A549 (cell line): ENCODE data around the gene CDK5RAP2. TPM values are rescaled to one million over a fixed set of nuclear protein-coding genes. Genes with fewer than 3 reads are reported as not detected.
A peak's percentile ranks its signal among the peaks of the same experiment; 100 is the strongest.

Source experiments
- ATAC-seq, 2 experiments: fragments of 200-7000 bp in 1 of 2; fragments of >200 bp in 1 of 2; cut with Nextera tagmentation in 1 of 2; cut with Tn5 transposase in 1 of 2; 3 replicates each; pipeline versions ENCODE4 v1.8.0 to v1.9.1; 2018 to 2020; ENCODE audit warnings: mild to moderate bottlenecking in 1 of 2, moderate library complexity in 1 of 2
- CTCF ChIA-PET: fragments of 300-600 bp; sonication (Branson Sonifier 250); formaldehyde crosslinking; extraction: SDS; loops from one replicate; lab custom pipeline; 2021; ENCODE audit warnings: antibody characterized with exemption, inconsistent platforms; lab: Yijun Ruan, JAX
- POLR2A ChIA-PET: fragments of 350-600 bp; formaldehyde crosslinking; extraction: SDS; loops from one replicate; lab custom pipeline; 2021; ENCODE audit warnings: antibody characterized with exemption, inconsistent platforms; lab: Yijun Ruan, JAX
- DNase-seq, 2 experiments: peaks; one replicate each; pipeline versions ENCODE4 v3.0.0 to v3.0.0-alpha.2; 2011 to 2016; ENCODE audit warnings: low read depth in 1 of 2, low spot score in 1 of 2
- FAIRE-seq: peaks from 2 replicates; lab custom pipeline; 2011; peaks lifted over from hg19 to GRCh38; lab: Jason Lieb, UNC
- H3K27ac ChIP-seq, 2 experiments: fragments of >200 bp; sonication (Bioruptor Twin); formaldehyde crosslinking; 3 replicates each; pipeline ENCODE4 v1.5.1; 2016 to 2017
- H3K4me1 ChIP-seq: fragments of >200 bp; sonication (Bioruptor Twin); formaldehyde crosslinking; 3 replicates; pipeline ENCODE4 v1.6.1; 2016
- H3K4me2 ChIP-seq: fragments of >200 bp; sonication (Bioruptor Twin); formaldehyde crosslinking; 3 replicates; pipeline ENCODE4 v1.6.1; 2016
- H3K4me3 ChIP-seq: fragments of >200 bp; sonication (Bioruptor Twin); formaldehyde crosslinking; 3 replicates; pipeline ENCODE4 v1.5.1; 2016
- H3K9me3 ChIP-seq: fragments of >200 bp; sonication (Bioruptor Twin); formaldehyde crosslinking; 3 replicates; pipeline ENCODE4 v1.6.1; 2016
- ATOH8 ChIP-seq: fragments of 250-450 bp; sonication (Bioruptor Pico); IDR thresholded peaks from 2 replicates; pipeline ENCODE4 v1.5.0; 2020; ENCODE audit warnings: low read depth, mild to moderate bottlenecking, moderate library complexity
- BHLHE40 ChIP-seq: IDR thresholded peaks from 2 replicates; pipeline ENCODE4 v1.6.1; 2012; ENCODE audit warnings: low read depth, low read length, inconsistent platforms
- CBX2 ChIP-seq: fragments of 200-600 bp; sonication (generic); IDR thresholded peaks from 2 replicates; pipeline ENCODE4 v1.6.1; 2016; ENCODE audit warnings: low read depth, mild to moderate bottlenecking, borderline replicate concordance
- CBX8 ChIP-seq: fragments of 200-600 bp; sonication (generic); IDR thresholded peaks from 2 replicates; pipeline ENCODE4 v1.6.1; 2016
- CEBPB ChIP-seq, 2 experiments: fragments of >200 bp in 1 of 2; sonication (Bioruptor Twin) in 1 of 2; formaldehyde crosslinking in 1 of 2; IDR thresholded peaks; 2 replicates each; pipeline ENCODE4 v1.6.1; 2012 to 2016
- CHD4 ChIP-seq: fragments of 200-600 bp; sonication (generic); IDR thresholded peaks from 2 replicates; pipeline ENCODE4 v1.6.1; 2016; ENCODE audit warnings: antibody characterized with exemption, mild to moderate bottlenecking, borderline replicate concordance
- EHF ChIP-seq: fragments of 250-450 bp; sonication (Bioruptor Pico); IDR thresholded peaks from 2 replicates; pipeline ENCODE4 v1.5.0; 2020; ENCODE audit warnings: mild to moderate bottlenecking
- EHMT2 ChIP-seq: fragments of 200-600 bp; sonication (generic); IDR thresholded peaks from 2 replicates; pipeline ENCODE4 v1.6.1; 2016; ENCODE audit warnings: antibody characterized with exemption, low read depth, mild to moderate bottlenecking, moderate library complexity
- EP300 ChIP-seq, 2 experiments: fragments of >200 bp; sonication (Bioruptor Twin); formaldehyde crosslinking; IDR thresholded peaks; 2 replicates in 1 of 2; 3 replicates in 1 of 2; pipeline ENCODE4 v1.6.1; 2016 to 2017
- FOSB ChIP-seq: fragments of 250-450 bp; sonication (Bioruptor Pico); IDR thresholded peaks from 2 replicates; pipeline ENCODE4 v1.5.0; 2020; ENCODE audit warnings: mild to moderate bottlenecking, moderate library complexity
- FOSL2 ChIP-seq, 2 experiments: fragments of 450-650 bp in 1 of 2; fragments of >200 bp in 1 of 2; sonication (Bioruptor Twin) in 1 of 2; formaldehyde crosslinking; IDR thresholded peaks; 2 replicates each; pipeline versions ENCODE4 v1.5.0 to v1.6.1; 2016 to 2020; ENCODE audit warnings: mild to moderate bottlenecking in 1 of 2, moderate library complexity in 1 of 2
- FOXS1 ChIP-seq: fragments of 250-450 bp; sonication (Bioruptor Pico); IDR thresholded peaks from 2 replicates; pipeline ENCODE4 v1.5.0; 2020; ENCODE audit warnings: mild to moderate bottlenecking, moderate library complexity
- HDAC2 ChIP-seq: fragments of 200-600 bp; sonication (generic); IDR thresholded peaks from 2 replicates; pipeline ENCODE4 v1.6.1; 2016
- HEYL ChIP-seq: fragments of 250-450 bp; sonication (Bioruptor Pico); IDR thresholded peaks from 2 replicates; pipeline ENCODE4 v1.8.0; 2021; ENCODE audit warnings: mild to moderate bottlenecking, moderate library complexity
- HOXA7 ChIP-seq: fragments of 250-450 bp; sonication (Bioruptor Pico); IDR thresholded peaks from 2 replicates; pipeline ENCODE4 v1.5.0; 2020; ENCODE audit warnings: mild to moderate bottlenecking, moderate library complexity
- HOXB13 ChIP-seq: fragments of 250-450 bp; sonication (Bioruptor Pico); IDR thresholded peaks from 2 replicates; pipeline ENCODE4 v1.5.0; 2020; ENCODE audit warnings: low read depth, mild to moderate bottlenecking, moderate library complexity
- HOXB5 ChIP-seq: fragments of 250-450 bp; sonication (Bioruptor Pico); IDR thresholded peaks from 2 replicates; pipeline ENCODE4 v1.5.0; 2020; ENCODE audit warnings: mild to moderate bottlenecking, moderate library complexity
- JUN ChIP-seq, 2 experiments: fragments of >200 bp; sonication (Bioruptor Twin); formaldehyde crosslinking; IDR thresholded peaks; 2 replicates in 1 of 2; 3 replicates in 1 of 2; pipeline ENCODE4 v1.6.1; 2016 to 2017
- JUNB ChIP-seq: fragments of >200 bp; sonication (Bioruptor Twin); formaldehyde crosslinking; IDR thresholded peaks from 2 replicates; pipeline ENCODE4 v1.6.1; 2016
- KDM5A ChIP-seq: fragments of 200-600 bp; sonication (generic); IDR thresholded peaks from 2 replicates; pipeline ENCODE4 v1.6.1; 2016; ENCODE audit warnings: antibody characterized with exemption, mild to moderate bottlenecking
- MAZ ChIP-seq: fragments of 150-350 bp; IDR thresholded peaks from 2 replicates; pipeline ENCODE4 v1.6.1; 2014; ENCODE audit warnings: antibody characterized with exemption, low read depth, low read length, borderline replicate concordance
- NPAS2 ChIP-seq: fragments of 250-450 bp; sonication (Bioruptor Pico); IDR thresholded peaks from 2 replicates; pipeline ENCODE4 v1.8.0; 2022; ENCODE audit warnings: mild to moderate bottlenecking, moderate library complexity, borderline replicate concordance
- NR3C1 ChIP-seq: fragments of >200 bp; sonication (Bioruptor Twin); formaldehyde crosslinking; IDR thresholded peaks from 3 replicates; pipeline ENCODE4 v1.6.1; 2017
- PHF8 ChIP-seq: fragments of 200-600 bp; sonication (generic); IDR thresholded peaks from 2 replicates; pipeline ENCODE4 v1.6.1; 2016; ENCODE audit warnings: low read depth, mild to moderate bottlenecking, antibody characterized with exemption, moderate library complexity, borderline replicate concordance
- POLR2A ChIP-seq: IDR thresholded peaks from 2 replicates; pipeline ENCODE4 v1.6.1; 2012; ENCODE audit warnings: mild to moderate bottlenecking, low read length
- RAD21 ChIP-seq, 2 experiments: fragments of >200 bp in 1 of 2; sonication (Bioruptor Twin) in 1 of 2; formaldehyde crosslinking in 1 of 2; IDR thresholded peaks in 1 of 2; conservative IDR thresholded peaks in 1 of 2; 2 replicates in 1 of 2; 3 replicates in 1 of 2; pipeline ENCODE4 v1.6.1; 2012 to 2018; ENCODE audit warnings: inconsistent platforms in 1 of 2
- RARB ChIP-seq: fragments of 250-450 bp; sonication (Bioruptor Pico); IDR thresholded peaks from 2 replicates; pipeline ENCODE4 v1.8.0; 2021; ENCODE audit warnings: mild to moderate bottlenecking, moderate library complexity
- RCOR1 ChIP-seq: fragments of 150-350 bp; IDR thresholded peaks from 2 replicates; pipeline ENCODE4 v1.6.1; 2014; ENCODE audit warnings: antibody characterized with exemption, low read length, low read depth
- REST ChIP-seq: fragments of 200-600 bp; sonication (generic); IDR thresholded peaks from 2 replicates; pipeline ENCODE4 v1.6.1; 2016; ENCODE audit warnings: antibody characterized with exemption, mild to moderate bottlenecking, moderate library complexity
- RFX5 ChIP-seq: fragments of 450-650 bp; IDR thresholded peaks from 2 replicates; pipeline ENCODE4 v1.7.1; 2014; ENCODE audit warnings: antibody characterized with exemption, mild to moderate bottlenecking, moderate library complexity
- RNF2 ChIP-seq: fragments of 200-600 bp; sonication (generic); IDR thresholded peaks from 2 replicates; pipeline ENCODE4 v1.6.1; 2016; ENCODE audit warnings: low read depth, mild to moderate bottlenecking, antibody characterized with exemption, moderate library complexity, borderline replicate concordance
- SMC3 ChIP-seq: fragments of >200 bp; sonication (Bioruptor Twin); formaldehyde crosslinking; IDR thresholded peaks from 3 replicates; pipeline ENCODE4 v1.6.1; 2018; ENCODE audit warnings: inconsistent platforms
- TFCP2L1 ChIP-seq: fragments of 250-450 bp; sonication (Bioruptor Pico); IDR thresholded peaks from 2 replicates; pipeline ENCODE4 v1.5.0; 2021; ENCODE audit warnings: mild to moderate bottlenecking
- USF2 ChIP-seq: fragments of 450-650 bp; IDR thresholded peaks from 2 replicates; pipeline ENCODE4 v1.6.1; 2014; ENCODE audit warnings: antibody characterized with exemption
- ZNF302 ChIP-seq: fragments of 250-450 bp; sonication (Bioruptor Pico); IDR thresholded peaks from 2 replicates; pipeline ENCODE4 v1.9.0; 2021; ENCODE audit warnings: inconsistent platforms, mild to moderate bottlenecking, moderate library complexity
- ZSCAN20 ChIP-seq: fragments of 250-450 bp; sonication (Bioruptor Pico); IDR thresholded peaks from 2 replicates; pipeline ENCODE4 v1.8.0; 2022; ENCODE audit warnings: mild to moderate bottlenecking, moderate library complexity
- WGBS: methylation state at CpG from one replicate; pipeline ENCODE4 v1.1.6; 2017; ENCODE audit errors: missing lambda C conversion rate; 5-methylcytosine and 5-hydroxymethylcytosine counted together
- polyA plus RNA-seq, 4 experiments: library from polyadenylated mRNA; depleted of rRNA in 3 of 4; stranded (reverse); fragments of >200 nt; fragmentation: RNase III in 1 of 4; extraction: RNeasy Plus Mini Kit Qiagen cat#74134 plus additional on column Dnase treatment in 1 of 4; gene quantifications; 2 replicates in 3 of 4; 3 replicates in 1 of 4; pipeline ENCODE4 v1.2.3, GENCODE V29; 2011 to 2017

CDK5RAP2 gene
- polyA plus RNA-seq, 2 of the 4 experiments (the other 2 are of a cell fraction): 29.1 to 44.6 TPM

- TF ChIP-seq RNF2 (no peak), RAD21 (conservative IDR thresholded peaks at IDR 0.05 in 1 of 2, IDR thresholded peaks at IDR 0.05 in 1 of 2) (no peak), RARB (CRISPR knock-in tag) (no peak), SMC3 (no peak), POLR2A (no peak), REST (peak; percentile 55; the same call in 1 of the 2 replicates), HOXB13 (CRISPR knock-in tag) (peak; percentile 7; the same call in 1 of the 2 replicates)
These were observed 176.5 kb downstream of the CDK5RAP2 start (continued) for GRCh38 chr9:120403543-120403856.

GRCh38 chr9:120402741-120403542 is 177.0 kb downstream of the CDK5RAP2 start:
- FAIRE-seq (no peak), ATAC-seq (peak; percentile 91 to 93)
- TF ChIP-seq KDM5A: no peak
- TF ChIP-seq HOXA7: 0 out of 2 replicates have a peak, but pooled peaks have one; percentile 39
- peak; percentile 82 to 95 for TF ChIP-seq CEBPB (IDR thresholded peaks at IDR 0.05)
- peak; percentile 68 to 71; a peak in 4 of 5 replicates for TF ChIP-seq JUN (IDR thresholded peaks at IDR 0.05)
- TF ChIP-seq EHF (CRISPR knock-in tag): peak; percentile 82
- no peak for TF ChIP-seq NR3C1
- TF ChIP-seq CBX8: no peak
- no peak for TF ChIP-seq FOSB (CRISPR knock-in tag)
- TF ChIP-seq HOXB13 (CRISPR knock-in tag): peak; percentile 92; the same call in 1 of the 2 replicates
- TF ChIP-seq JUNB: peak; percentile 81
- TF ChIP-seq EP300 (IDR thresholded peaks at IDR 0.05): peak; percentile 55 to 76; a peak in 3 of 5 replicates
- TF ChIP-seq EHMT2: no peak
- TF ChIP-seq ZSCAN20 (CRISPR knock-in tag): no peak
- no peak for TF ChIP-seq USF2
- no peak for TF ChIP-seq FOXS1 (CRISPR knock-in tag)
- TF ChIP-seq ZNF302 (CRISPR knock-in tag): no peak
- no peak for TF ChIP-seq RCOR1
- 0 out of 3 replicates have a peak, but pooled peaks have one; percentile 7 for TF ChIP-seq SMC3
- no peak for TF ChIP-seq BHLHE40
- TF ChIP-seq NPAS2 (CRISPR knock-in tag): peak; percentile 19; the same call in 1 of the 2 replicates
- no peak for TF ChIP-seq RFX5
- TF ChIP-seq ATOH8: peak; percentile 89
- TF ChIP-seq CBX2: no peak
- peak; percentile 82 for TF ChIP-seq FOSL2 (IDR thresholded peaks at IDR 0.05)
- peak; percentile 96 for TF ChIP-seq FOSL2 (CRISPR knock-in tag; IDR thresholded peaks at IDR 0.05)
- no peak for TF ChIP-seq CHD4
- TF ChIP-seq RARB (CRISPR knock-in tag): no peak
- no peak for TF ChIP-seq MAZ
- TF ChIP-seq PHF8: no peak
- no peak for TF ChIP-seq HOXB5
- no peak for TF ChIP-seq HDAC2
- TF ChIP-seq HEYL (CRISPR knock-in tag): peak; percentile 51; the same call in 1 of the 2 replicates
- no peak for TF ChIP-seq TFCP2L1 (CRISPR knock-in tag)

More at GRCh38 chr9:120402741-120403542, 177.0 kb downstream of the CDK5RAP2 start:
- DNase-seq: peak; percentile 76 to 93
- WGBS: 62% methylated on average over 13 of the region's 13 CpGs
- peak overlapping the region; percentile 91 to 97 for H3K27ac ChIP-seq
- H3K9me3 ChIP-seq: no peaks in the 10 kb centered on the region
- ChIA-PET CTCF (interaction anchor here (0.6 to 2.4 kb wide), 3 partner anchors 8 to 11 kb away, joined by 3 to 6 read pairs (median 6); no protein-coding TSS in a partner anchor), POLR2A (no interaction called here)
- H3K4me2 ChIP-seq: peak overlapping the region; percentile 62
- no peak overlapping the region for H3K4me3 ChIP-seq
- peaks cover 53% of the 10 kb centered on the region for H3K4me1 ChIP-seq
